GM15510 (cell line): Measurements from ENCODE around the gene ZSCAN2.
A peak's percentile ranks its signal among the peaks of the same experiment; 100 is the strongest.

Source experiments
- POLR2A ChIP-seq: IDR thresholded peaks from 3 replicates; pipeline ENCODE4 v1.6.1; 2011; ENCODE audit warnings: borderline replicate concordance; ENCODE audit not compliant: insufficient read length; ENCODE audit errors: extremely low read depth

The ZSCAN2 gene

GRCh38 chr15:84600687-84601554, at the start of gene ZSCAN2:
Gene ZSCAN2, plus strand, starts transcription at chr15:84601009. Its CDS starts 2,919 bp downstream, at chr15:84603928.
- peak; percentile 36 for TF ChIP-seq POLR2A

- TF ChIP-seq POLR2A: no peak
Observed at GRCh38 chr15:84552896-84553295, 47.9 kb upstream of the ZSCAN2 start.

DNA sequence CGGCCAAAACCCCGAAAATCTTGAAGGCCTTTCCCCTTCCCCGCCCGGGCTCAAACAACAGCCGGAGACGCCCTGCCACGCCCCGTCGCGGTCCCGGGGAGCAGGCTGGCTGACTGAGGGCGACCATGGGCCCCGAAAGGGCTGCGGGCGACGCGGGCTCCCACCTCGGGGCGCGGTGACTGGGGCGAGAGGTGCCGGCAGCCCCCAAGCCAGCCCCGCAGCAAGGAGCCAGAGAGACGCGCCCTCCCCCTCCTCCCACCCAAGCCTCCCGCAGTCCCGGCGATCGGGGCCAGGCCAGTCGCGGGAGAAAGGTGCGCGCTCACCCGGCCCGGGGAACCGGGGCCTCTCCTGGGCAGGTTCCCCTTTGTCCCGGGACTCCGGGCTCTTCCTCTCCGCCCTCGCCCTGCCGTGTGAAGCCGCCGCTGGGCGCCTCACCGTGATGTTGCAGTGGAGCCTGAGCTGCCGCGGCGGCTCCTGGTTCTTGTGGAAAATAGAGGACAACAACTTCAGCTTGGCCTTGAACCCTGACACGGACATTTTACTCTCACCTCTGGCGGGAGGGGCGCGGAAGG, 30.6 kb upstream of the ZSCAN2 start:
- TF ChIP-seq POLR2A: no peak

DNA sequence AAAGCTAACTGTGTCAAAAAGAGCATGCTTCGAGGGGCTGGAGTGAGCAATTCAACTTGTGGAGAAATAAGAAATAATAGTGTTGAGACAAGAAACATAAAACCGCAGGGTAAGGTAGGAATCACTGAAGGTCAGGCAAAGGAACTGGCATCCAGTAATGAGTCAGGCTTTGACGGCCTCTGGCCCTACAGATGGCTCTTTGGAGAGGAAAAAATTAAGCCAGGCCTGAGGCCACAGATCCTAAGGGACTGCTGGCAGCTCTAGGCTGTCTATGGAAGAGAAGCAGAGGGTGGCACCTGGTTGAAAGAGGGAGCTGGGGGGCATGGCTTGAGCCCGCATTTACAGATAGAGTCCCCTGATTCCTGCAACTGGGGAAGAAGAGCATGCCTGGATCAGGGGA, 28.6 kb upstream of the ZSCAN2 start:
- TF ChIP-seq POLR2A: no peak

DNA sequence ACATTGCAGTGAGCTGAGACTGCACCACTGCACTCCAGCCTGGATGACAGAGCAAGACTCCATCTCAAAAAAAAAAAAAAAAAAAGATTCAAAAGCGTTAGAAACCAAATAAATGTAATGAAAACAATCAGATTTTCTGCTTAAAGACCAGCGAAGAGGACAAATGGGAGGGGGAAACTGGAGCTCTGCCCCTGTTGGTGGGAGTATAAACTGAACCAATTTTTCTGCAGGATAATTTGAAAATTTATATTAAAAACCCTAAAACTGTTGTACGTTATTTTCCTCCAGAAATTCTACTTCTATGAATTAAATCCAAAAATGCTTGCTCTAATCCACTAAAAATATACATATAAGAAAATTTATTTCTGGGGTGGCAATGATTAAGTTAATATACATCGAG, 25.3 kb upstream of the ZSCAN2 start:
- TF ChIP-seq POLR2A: no peak

DNA sequence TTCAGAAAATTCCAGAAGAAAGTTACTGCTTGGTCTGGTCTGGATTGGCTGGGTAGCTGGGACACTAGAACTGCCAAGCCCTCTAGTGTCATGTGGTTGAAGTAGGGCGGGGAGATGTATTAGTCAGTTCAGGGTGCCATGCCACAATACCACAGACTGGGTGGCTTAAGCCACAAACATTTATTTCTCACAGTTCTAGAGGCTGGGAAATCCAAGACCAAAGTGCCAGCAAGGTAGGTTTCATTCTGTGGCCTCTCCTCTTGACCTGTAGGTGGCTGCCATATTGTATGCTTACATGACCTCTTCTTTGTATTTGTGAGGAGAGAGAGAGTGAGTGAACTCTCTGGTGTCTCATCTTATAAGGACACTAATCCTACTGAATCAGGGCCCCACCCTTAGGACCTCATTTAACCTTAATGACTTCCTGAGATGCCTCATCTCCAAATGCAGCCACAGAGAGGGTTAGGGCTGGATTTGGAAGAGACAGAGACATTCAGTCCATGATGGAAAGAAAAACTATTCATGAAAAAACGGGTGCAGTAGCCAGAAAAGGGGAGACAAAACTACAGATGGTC, 18.1 kb upstream of the ZSCAN2 start:
- no peak for TF ChIP-seq POLR2A

DNA sequence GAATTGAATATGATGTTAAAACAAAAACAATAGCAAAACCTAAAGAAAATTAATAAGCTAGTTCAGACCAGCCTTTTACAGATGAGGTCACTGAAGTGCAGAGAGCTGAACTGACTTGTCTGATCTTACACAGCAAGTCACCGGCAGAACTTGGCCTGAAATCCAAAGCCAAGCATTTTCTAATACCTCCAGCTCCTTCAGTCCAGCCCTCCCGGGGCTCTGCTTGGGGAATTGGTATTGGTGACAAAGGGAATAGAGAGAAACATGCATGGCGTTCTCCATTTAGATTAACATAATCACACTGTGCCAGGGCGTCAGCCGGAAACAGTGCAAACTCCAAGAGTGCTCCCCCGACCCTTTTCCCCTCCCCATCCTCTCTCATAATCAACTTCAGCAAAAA, 14.1 kb upstream of the ZSCAN2 start:
- no peak for TF ChIP-seq POLR2A

DNA sequence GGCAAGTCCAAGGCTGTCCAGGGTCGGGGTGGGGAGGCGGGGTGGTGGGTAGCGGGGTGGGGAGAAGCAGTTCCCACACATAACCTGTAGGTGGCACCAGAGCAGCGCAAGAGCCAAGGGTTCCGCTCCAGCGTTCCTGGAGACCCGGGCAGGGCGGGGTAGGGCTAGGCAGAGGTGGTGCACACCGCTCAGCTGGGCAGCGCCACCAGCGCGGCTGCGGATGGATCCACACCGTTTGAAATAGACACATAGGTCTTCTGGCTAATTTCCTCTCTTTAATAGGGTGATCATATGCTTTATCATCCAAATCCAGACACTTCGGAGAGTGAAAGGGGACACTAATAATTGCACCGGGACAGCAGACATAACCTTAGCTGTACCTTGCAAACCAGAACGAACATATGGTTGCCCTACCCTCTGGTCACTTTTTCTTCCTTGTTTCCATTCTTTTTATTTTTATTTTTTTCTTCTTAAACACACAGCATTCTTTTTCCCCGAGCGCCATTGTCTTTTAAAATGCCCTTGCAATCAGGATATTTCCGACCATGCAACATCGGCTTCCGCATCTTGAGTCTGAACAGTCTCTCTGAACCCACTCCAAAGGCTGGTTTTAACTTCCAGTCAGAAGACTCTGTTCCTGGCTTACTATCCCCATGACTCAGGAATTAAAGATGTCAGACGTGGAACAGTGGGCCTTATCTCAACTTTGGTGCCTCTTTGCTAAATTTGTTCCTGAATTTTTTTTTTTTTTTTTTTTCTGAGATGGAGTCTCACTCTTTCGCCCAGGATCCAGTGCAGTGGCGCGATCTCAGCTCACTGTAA, 12.5 kb upstream of the ZSCAN2 start:
- no peak for TF ChIP-seq POLR2A

DNA sequence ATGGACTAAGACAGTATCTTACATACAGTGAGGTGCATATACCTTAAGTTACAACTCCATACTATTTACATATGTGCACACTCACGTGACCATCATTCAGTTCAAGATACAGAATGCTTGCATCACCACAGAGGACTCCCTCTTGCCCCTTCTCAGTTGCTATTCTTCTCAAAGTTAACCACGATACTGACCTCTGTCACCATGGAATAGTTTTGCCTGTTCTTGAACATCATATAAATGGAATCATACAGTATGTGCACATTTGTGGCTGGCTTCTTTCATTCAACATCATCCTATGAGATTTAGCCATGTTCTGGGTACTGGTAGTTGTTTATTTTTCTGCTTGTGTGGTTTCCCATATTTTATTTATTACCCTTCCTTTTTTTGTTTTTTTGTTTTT, 10.4 kb upstream of the ZSCAN2 start:
- TF ChIP-seq POLR2A: no peak

DNA sequence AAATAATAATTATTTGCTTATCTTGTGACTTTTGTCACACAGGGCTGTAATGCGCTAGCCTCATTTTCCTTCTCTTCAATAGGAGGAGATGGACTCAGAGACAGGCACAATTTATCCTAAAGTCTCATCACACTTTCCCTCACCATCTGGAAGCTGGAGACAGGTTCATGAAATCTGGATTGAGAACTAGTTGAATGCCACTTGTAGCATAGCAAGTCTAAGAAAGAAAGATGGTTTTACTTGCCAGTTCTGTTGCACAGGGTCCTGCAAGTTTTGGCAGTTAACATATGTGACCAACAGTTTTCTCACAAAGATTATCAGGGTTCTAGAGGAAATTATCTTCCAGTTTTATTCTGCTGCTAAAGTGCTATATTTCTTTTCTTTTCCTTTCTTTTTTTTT, 9.0 kb upstream of the ZSCAN2 start:
- no peak for TF ChIP-seq POLR2A

GRCh38 chr15:84594617-84595290, 6.1 kb upstream of the ZSCAN2 start:
- no peak for TF ChIP-seq POLR2A

GRCh38 chr15:84595660-84596059, 5.1 kb upstream of the ZSCAN2 start:
- no peak for TF ChIP-seq POLR2A

DNA sequence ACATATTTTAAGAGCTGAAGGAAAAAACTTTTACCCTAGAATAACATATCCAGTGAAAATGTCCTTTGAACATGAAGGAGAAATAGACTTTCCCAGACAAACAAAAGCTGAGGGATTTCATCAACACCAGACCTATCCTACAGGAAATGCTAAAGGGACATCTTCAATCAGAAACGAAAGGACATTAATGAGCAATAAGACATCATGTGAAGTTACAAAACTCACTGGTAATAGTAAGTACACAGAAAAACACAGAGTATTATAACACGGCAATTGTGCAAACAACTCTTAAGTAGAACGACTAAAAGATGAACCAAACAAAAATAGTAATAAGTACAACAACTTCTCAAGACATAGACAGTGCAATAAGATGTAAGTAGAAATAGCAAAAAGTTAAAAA, 3.5 kb upstream of the ZSCAN2 start:
- no peak for TF ChIP-seq POLR2A

DNA sequence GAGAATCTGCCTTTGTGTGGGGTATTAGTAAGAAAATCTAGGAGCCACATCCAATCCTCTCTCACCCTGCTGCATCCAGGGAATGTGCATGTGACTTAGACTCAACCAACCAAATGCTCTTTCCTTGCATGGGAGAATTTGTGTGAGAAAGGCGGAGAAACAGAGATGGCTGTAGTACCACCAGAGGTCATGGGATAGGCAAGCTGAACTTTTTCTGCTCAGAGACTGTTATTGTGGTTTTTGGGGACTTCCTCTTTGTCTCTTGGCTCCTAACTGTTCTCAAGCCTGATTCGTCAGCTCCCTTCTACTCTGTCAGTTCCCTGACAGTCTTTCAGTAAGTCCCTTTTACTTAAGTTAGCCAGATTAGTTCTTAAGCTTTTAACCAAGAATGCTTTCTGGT, 2.6 kb upstream of the ZSCAN2 start:
- no peak for TF ChIP-seq POLR2A
